Heart left ventricle (tissue), 13 donors: ENCODE data around the gene MRPL22.

Experiments used
- CTCF ChIP-seq, 12 donors: fragments of 200-600 bp; sonication (generic) in 4 of 12; IDR thresholded peaks; one replicate each; pipeline versions ENCODE4 v1.5.0 to v1.8.0; 2018 to 2022; ENCODE audit warnings: antibody characterized with exemption in 12 of 12, mild to moderate bottlenecking in 5 of 12
- POLR2A ChIP-seq, 2 donors: fragments of 450-650 bp; IDR thresholded peaks; one replicate each; pipeline ENCODE4 v1.6.1; 2017; ENCODE audit warnings: antibody characterized with exemption in 2 of 2, mild to moderate bottlenecking in 2 of 2, moderate library complexity in 2 of 2
- donor health status: ischemic (EF 13 %, LVEDD 7.1; RV severe dilation, severe dysfunction).
- donor health status: DM: no; HTN: yes; CAD: no.
- donor health status: DM: no; HTN: no; CAD: no.
- donor health status: ischemic (EF 25% LVEDD 6.9; RV normal size, moderate dysfunction).
- donor health status: ischemic (EF 25% LVEDD 5.7; RV mildly dilated, moderate dysfunction).
- donor health status: ischemic (EF 35%, LVEDD 5.7; RV mildly dilated, moderate dysfunction).
- donor health status: nonischemic (EF 11% LVEDD 7.7; RV severe dilation, severe dysfunction).
- donor health status: DM: yes; HTN: yes; CAD: no.
- donor health status: PGD.
- donor health status: ischemic (EF 29% LVEDD 5.4; RV normal size, mild dysfunction).
- donor health status: nonischemic (EF 23%, LVEDD 6.1; RV moderate dilation, normal function).

GRCh38 chr5:154966081-154966841 lies 25.4 kb downstream of the MRPL22 start:
- no peak for TF ChIP-seq POLR2A (IDR thresholded peaks at IDR 0.05)
- TF ChIP-seq CTCF (IDR thresholded peaks at IDR 0.05) = no peak
